ENCODE results near the gene TREH. TPM values are rescaled to one million over a fixed set of nuclear protein-coding genes. Genes with fewer than 3 reads are reported as not detected.
"Not testable (repeated sequence)": the region's sequence is repeated elsewhere in the genome, so short reads cannot be mapped to it uniquely, and the experiment has no call there.

TREH gene
- total RNA-seq, 1 donor from 2014 or later = not detected

DNA sequence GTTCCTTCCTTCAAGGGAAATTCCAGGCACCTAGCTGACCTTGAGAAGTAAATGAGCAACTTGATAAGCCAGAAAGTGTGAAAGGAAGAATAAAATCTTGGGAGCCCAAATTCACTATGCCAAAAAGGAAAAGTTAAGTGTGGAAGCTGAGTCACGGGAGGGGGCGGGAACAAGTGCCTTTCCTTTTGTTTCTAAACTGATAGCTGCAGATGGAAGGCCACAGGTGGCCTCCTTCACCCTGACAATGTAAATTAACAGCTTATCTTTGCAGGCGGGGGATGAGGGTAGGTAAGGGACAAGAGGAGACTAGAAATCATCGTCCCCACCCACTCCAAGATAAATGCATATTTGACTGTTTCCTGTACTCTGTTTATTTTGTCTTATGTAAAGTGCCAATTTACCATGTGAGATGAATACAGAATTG is 36.4 kb upstream of the TREH start:
- Mint-ChIP-seq H3K36me3 (no peaks in the 10 kb centered on the region), H3K4me1 (peaks cover 54% of the 10 kb centered on the region), H3K27me3 (ENCODE audit: low read depth) (peaks cover 8% of the 10 kb centered on the region), H3K9me3 (no peaks in the 10 kb centered on the region), H3K4me3 (peak overlapping the region; percentile 20), H3K27ac (peak overlapping the region; percentile 98)
- TF ChIP-seq, protein P1, sequence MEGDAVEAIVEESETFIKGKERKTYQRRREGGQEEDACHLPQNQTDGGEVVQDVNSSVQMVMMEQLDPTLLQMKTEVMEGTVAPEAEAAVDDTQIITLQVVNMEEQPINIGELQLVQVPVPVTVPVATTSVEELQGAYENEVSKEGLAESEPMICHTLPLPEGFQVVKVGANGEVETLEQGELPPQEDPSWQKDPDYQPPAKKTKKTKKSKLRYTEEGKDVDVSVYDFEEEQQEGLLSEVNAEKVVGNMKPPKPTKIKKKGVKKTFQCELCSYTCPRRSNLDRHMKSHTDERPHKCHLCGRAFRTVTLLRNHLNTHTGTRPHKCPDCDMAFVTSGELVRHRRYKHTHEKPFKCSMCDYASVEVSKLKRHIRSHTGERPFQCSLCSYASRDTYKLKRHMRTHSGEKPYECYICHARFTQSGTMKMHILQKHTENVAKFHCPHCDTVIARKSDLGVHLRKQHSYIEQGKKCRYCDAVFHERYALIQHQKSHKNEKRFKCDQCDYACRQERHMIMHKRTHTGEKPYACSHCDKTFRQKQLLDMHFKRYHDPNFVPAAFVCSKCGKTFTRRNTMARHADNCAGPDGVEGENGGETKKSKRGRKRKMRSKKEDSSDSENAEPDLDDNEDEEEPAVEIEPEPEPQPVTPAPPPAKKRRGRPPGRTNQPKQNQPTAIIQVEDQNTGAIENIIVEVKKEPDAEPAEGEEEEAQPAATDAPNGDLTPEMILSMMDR (IDR thresholded peaks at IDR 0.05; ENCODE audit: unreplicated experiment) = no peak
- DNase-seq (ENCODE audit: low spot score in 2 of 2, unreplicated experiment in 2 of 2) = no peak

DNA sequence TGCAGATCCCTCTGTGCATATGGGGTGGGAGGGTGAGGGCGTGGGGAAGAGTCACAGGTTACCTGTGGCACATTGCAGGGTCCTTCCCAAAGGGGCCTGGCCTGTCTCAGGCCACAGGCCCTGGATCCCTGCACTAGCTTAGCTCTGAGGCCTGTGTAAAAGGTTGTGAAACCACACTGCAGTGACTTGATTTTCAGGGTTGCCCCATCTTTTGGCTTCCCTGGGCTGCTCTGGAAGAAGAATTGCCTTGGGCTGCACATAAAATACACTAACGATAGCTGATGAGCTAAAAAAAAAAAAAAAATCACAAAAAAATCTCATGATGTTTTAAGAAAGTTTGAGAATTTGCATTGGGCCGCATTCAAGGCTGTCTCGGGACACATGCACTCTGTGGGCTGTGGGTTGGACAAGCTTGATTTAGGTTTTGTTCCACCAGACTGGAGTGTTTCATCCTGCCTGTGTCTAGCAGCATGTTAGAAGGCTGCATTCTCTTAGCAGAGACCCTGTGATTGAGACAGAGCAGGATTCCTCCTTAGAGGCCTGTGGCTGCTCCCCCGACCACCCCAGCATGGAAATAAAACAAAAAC is 35.9 kb upstream of the TREH start:
- H3K36me3 Mint-ChIP-seq = no peaks in the 10 kb centered on the region
- H3K4me3 Mint-ChIP-seq = peak overlapping the region; percentile 20
- H3K27me3 Mint-ChIP-seq (ENCODE audit: low read depth) = peaks cover 4% of the 10 kb centered on the region
- no peaks in the 10 kb centered on the region for H3K9me3 Mint-ChIP-seq
- H3K4me1 Mint-ChIP-seq = peaks cover 49% of the 10 kb centered on the region
- no peak for DNase-seq (ENCODE audit: low spot score in 2 of 2, unreplicated experiment in 2 of 2)
- TF ChIP-seq, protein P1 (IDR thresholded peaks at IDR 0.05; ENCODE audit: unreplicated experiment) = no peak
- peak overlapping the region; percentile 98 for H3K27ac Mint-ChIP-seq

DNA sequence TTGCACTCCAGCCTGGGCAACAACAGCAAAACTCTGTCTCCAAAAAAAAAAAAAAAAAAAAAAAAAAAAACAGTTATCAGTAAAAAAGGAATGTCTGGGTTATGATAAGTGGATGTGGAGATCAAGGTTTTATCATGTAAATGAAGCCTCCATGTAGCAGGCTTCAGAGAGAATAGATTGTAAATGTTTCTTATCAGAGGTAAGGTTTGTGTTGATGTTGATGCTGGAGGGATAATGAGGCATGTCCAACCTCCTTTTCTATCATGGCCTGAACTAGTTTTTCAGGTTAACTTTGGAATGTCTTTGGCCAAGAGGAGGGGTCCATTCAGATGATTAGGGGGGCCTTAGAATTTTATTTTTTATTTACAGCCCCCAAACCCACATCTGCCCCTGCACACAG is 35.4 kb upstream of the TREH start:
- H3K4me3 Mint-ChIP-seq = no peak overlapping the region
- H3K27ac Mint-ChIP-seq = peak overlapping the region; percentile 98
- no peak for DNase-seq (ENCODE audit: low spot score in 2 of 2, unreplicated experiment in 2 of 2)
- H3K27me3 Mint-ChIP-seq (ENCODE audit: low read depth) = peaks cover under 1% of the 10 kb centered on the region
- TF ChIP-seq, protein P1 (IDR thresholded peaks at IDR 0.05; ENCODE audit: unreplicated experiment) = no peak
- no peaks in the 10 kb centered on the region for H3K9me3 Mint-ChIP-seq
- H3K36me3 Mint-ChIP-seq = no peaks in the 10 kb centered on the region
- peaks cover 44% of the 10 kb centered on the region for H3K4me1 Mint-ChIP-seq

DNA sequence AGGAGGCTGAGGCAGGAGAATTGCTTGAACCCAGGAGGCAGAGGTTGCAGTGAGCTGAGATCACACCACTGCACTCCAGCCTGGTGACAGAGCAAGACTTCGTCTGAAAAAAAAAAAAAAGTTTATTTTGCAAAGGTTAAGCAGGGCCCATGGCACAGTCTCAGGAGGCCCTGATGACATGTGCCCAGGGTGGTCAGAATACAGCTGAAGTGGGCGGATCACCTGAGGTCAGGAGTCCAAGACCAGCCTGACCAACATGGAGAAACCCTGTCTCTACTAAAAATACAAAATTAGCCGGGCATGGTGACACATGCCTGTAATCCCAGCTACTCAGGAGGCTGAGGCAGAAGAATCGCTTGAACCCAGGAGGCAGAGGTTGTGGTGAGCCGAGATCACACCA is 35.0 kb upstream of the TREH start:
- peaks cover 40% of the 10 kb centered on the region for H3K4me1 Mint-ChIP-seq
- not testable (repeated sequence) for H3K36me3 Mint-ChIP-seq; H3K9me3 Mint-ChIP-seq; H3K27me3 Mint-ChIP-seq (ENCODE audit: low read depth); DNase-seq (ENCODE audit: low spot score in 2 of 2, unreplicated experiment in 2 of 2); H3K4me3 Mint-ChIP-seq
- peak overlapping the region; percentile 98 for H3K27ac Mint-ChIP-seq

DNA sequence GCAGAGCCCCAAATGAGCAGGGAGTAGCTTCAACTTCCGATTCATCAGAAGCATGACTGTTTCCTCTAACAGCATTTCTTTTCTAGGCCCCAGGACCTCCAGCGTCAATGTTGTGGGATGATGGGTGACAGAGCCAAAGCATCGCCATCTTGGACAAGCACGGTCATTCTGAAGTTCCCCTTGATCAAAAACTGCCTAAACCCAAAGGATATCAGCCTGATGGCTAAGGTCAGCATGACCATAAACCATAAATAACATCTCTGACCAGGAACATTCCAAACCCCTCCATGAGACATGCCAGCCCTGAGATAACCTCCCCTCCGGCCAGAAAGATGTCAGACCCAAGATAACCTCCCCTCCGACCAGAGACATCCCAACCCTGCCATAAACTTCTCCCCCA is 28.8 kb upstream of the TREH start:
- Mint-ChIP-seq H3K4me3 (no peak overlapping the region), H3K36me3 (no peaks in the 10 kb centered on the region), H3K27me3 (ENCODE audit: low read depth) (no peaks in the 10 kb centered on the region), H3K27ac (no peak overlapping the region), H3K9me3 (no peaks in the 10 kb centered on the region), H3K4me1 (peaks cover 11% of the 10 kb centered on the region)
- DNase-seq (ENCODE audit: low spot score in 2 of 2, unreplicated experiment in 2 of 2) = no peak
- TF ChIP-seq, protein P1 (IDR thresholded peaks at IDR 0.05; ENCODE audit: unreplicated experiment) = no peak

DNA sequence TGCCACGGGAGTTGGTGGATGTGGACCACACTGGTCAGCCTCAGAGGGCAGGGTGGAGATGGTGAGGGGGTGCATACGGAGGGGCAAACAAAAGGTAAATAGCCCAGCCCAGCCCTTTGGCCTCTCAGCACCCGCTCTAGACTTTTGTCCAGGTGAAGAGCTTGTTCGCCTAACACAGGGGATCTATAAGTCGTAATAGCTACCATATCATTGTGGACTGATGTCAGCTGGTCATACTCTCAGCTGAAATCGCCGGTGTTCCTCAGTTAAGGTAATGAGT is 27.0 kb upstream of the TREH start:
- no peak for DNase-seq (ENCODE audit: low spot score in 2 of 2, unreplicated experiment in 2 of 2)
- Mint-ChIP-seq H3K4me1 (peaks cover 11% of the 10 kb centered on the region), H3K4me3 (no peak overlapping the region), H3K36me3 (no peaks in the 10 kb centered on the region), H3K27me3 (ENCODE audit: low read depth) (no peaks in the 10 kb centered on the region), H3K9me3 (no peaks in the 10 kb centered on the region), H3K27ac (no peak overlapping the region)
- TF ChIP-seq, protein P1 (IDR thresholded peaks at IDR 0.05; ENCODE audit: unreplicated experiment) = no peak

Measured in mesothelial cell of epicardium (in vitro differentiated cells).